NCI-H524 (cell line): ENCODE results near the gene CYP4F8.
"Not testable (repeated sequence)": the region's sequence is repeated elsewhere in the genome, so short reads cannot be mapped to it uniquely, and the experiment has no call there.

Experiments used
- DNase-seq, 2 experiments: peaks; one replicate each; lab custom pipeline; 2025; lab: John Stamatoyannopoulos, UW

The CYP4F8 gene

DNA sequence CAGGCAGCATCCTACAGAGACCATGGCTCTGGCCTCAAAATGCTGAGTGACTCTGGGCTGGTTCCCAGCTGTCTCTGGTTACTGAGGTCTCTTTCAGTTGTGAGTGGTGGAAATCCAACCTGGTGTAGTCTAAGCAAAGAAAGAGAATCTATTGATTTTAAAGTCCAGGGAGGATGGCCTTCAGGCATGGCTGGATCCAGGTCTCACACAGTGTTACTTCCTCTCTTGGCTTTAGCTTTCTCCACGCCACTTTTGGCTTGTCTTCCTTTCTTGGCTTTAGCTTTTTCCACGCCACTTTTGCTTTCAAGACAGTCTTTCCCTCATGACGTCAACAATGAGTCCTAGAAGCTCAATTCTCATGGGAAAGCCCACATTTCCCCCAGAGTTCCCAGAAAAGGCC lies 29.8 kb downstream of the CYP4F8 start:
- no peak for DNase-seq

DNA sequence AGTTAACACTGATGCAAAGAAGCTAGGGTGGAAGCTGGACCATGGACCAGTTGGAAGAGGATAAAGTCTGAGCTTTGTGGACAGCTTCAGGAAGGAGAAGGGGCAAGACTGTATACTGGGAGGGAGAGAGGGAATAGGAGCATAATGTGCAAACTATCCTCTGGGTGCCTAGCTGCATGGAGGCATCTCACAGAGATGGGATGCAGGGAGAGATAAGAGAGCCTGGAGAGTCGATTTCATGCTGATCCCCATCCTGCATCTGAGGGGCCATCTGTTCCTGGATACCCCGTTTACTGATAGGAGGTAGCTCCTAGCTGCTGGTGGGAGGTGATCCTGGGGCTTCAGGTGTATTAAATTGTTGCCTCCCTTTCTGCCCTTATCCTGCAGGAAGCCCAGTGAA lies 34.5 kb downstream of the CYP4F8 start:
- DNase-seq, result no peak

GRCh38 chr19:15650123-15650522 lies 35.1 kb downstream of the CYP4F8 start:
- not testable (repeated sequence) for DNase-seq

GRCh38 chr19:15651791-15652190 lies 36.8 kb downstream of the CYP4F8 start:
- DNase-seq, result no peak

DNA sequence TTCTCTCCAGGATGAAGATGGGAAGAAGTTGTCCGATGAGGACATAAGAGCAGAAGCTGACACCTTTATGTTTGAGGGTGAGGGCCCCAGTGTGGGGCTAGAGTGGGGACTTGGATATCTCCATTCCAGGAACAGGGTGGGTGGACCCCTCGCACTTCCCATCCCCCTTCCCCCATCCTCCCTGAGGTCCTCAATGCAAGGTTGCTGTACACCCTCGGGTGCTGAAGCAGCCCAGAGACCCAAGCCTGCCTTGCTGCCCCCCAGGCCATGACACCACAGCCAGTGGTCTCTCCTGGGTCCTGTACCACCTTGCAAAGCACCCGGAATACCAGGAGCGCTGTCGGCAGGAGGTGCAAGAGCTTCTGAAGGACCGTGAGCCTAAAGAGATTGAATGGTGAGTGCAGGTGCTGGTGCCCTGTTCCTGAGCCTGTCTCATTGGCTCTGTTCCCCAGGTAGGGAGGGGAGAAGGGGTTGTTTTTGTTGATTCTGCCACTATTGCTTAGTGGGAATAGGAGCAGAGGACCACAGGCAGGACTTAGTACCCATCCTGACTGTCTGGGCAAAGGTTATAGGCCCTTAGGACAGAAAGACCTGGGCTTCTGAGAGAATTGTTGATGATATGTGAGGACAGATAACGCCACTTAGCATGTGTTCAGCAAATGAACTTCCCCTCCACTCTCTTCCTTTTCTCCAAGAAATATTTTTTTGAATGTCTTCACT lies 37.7 kb downstream of the CYP4F8 start:
- no peak for DNase-seq

GRCh38 chr19:15656467-15656866 lies 41.4 kb downstream of the CYP4F8 start:
- no peak for DNase-seq

DNA sequence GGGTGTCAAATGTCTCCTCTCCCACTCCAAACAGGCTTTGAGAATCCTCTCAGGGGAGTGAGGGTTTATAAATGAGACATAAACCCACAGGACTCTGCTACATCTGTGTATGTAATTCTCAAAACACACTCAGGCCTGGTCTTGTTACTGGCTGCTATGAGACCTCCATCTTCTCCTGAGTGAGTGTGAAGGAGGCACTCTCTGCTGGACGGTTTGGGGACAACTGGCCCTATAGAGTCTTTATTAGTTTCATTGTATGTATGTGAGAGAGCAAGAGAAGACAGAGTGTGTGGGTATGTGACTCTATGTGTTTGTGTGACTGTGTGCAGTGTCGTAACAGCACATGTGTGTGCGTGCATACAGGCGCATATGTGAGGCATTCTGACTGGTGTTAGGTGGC lies 48.2 kb downstream of the CYP4F8 start:
- DNase-seq, result no peak

DNA sequence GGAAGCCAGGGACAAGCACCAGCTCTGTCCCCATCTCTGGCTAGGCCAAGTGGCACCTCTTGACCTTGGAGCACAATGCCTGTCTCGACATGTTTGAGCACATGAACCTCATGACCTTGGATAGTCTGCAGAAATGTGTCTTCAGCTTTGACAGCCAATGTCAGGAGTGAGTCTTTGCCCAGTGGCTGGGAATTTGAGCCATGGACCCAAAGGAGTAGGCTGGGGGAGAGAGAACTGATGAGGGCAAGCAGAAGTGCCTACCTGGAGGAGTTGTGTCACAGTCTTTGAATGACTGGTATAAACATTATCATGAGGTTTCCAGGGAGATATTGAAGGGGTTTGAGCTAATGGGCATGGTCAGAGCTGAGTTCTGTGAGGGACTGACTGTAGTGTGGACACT lies 51.2 kb downstream of the CYP4F8 start:
- DNase-seq, result no peak

DNA sequence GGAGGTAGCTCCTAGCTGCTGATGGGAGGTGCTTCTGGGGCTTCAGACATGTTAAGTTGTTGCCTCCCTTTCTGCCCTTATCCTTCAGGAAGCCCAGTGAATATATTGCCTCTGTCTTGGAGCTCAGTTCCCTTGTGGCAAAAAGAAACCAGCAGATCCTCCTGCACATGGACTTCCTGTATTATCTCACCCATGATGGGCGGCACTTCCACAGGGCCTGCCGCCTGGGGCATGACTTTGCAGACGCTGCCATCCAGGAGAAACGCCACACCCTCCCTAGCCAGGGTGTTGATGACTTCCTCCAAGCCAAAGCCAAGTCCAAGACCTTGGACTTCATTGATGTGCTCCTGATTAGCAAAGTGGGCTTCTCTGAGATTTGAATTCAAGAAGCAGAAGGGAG lies 51.9 kb downstream of the CYP4F8 start:
- no peak for DNase-seq

- DNase-seq, result no peak
Measured at GRCh38 chr19:15669440-15669839, 54.4 kb downstream of the CYP4F8 start.

- no peak for DNase-seq
Measured at GRCh38 chr19:15669891-15670290, 54.9 kb downstream of the CYP4F8 start.

GRCh38 chr19:15671237-15671821 lies 56.3 kb downstream of the CYP4F8 start:
- no peak for DNase-seq

GRCh38 chr19:15671891-15672579 lies 57.0 kb downstream of the CYP4F8 start:
- no peak for DNase-seq

DNA sequence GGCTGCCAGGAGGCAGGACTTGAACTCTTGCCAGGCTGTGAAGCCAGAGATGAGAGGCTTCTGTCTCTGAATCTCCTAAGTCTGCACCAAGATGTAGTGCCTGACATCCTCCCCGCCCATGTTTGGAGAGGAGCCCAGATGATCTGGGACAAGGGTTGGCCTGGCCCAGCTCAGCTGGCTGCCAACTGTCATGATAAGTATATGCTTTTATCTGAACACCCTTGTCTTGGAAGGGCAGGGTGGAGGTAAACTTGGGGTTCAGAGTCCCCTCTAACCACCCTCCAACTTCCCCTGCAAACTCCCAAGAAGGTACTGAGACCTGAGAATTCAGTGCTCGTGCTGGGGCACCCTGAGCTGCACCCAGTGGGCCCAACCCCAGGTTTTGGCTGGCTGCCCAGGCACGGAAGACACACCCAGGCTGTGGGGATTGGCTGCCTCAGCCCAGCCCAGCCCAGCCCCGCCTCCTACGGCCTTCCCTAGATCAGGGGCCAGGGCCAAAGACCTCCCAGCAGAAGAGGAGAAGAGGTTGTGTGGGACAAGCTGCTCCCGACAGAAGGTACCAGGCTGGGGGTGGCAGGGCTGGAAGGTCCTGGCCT lies 57.7 kb downstream of the CYP4F8 start, which contains the start of gene CYP4F12:
Gene CYP4F12, plus strand, starts transcription at position 508 of the 596 bp plus-strand sequence. CDS start 443 bp downstream, outside the sequence.
- no peak for DNase-seq

GRCh38 chr19:15673176-15673654 lies 58.2 kb downstream of the CYP4F8 start:
- no peak for DNase-seq

- no peak for DNase-seq
Measured at GRCh38 chr19:15675560-15675959, 60.5 kb downstream of the CYP4F8 start.

DNA sequence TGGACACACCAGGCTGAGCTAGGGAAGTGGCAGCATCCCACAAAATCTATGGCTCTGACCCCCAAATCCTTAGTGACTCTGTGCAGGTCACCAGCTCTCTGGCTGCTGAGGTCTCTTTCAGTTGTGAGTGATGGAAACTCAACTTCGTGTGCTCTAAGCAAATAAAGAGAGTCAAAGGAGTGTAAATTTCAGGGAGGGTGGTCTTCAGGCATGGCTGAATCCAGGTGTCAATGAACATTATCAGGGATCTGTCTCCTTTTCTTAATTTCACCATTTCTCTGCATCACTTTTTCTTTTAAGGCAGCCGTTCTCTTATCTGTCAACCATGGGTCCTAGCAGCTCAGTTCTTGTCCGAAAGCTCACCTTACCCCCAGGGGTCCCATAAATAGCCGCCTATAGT lies 64.1 kb downstream of the CYP4F8 start:
- DNase-seq, result no peak

- DNase-seq, result not testable (repeated sequence)
Measured at GRCh38 chr19:15679865-15680264, 64.8 kb downstream of the CYP4F8 start.
